K562 (cell line): ENCODE measurements around the gene PLEKHS1. TPM values are rescaled to one million over a fixed set of nuclear protein-coding genes. Genes with fewer than 3 reads are reported as not detected.
A peak's percentile ranks its signal among the peaks of the same experiment; 100 is the strongest.

ENCODE experiments used
- ATAC-seq: fragments of 200-7000 bp; cut with Tn5 transposase; 3 replicates; pipeline ENCODE4 v1.9.1; 2020; ENCODE audit warnings: moderate library complexity
- BruUV-seq: library from RNA; stranded (reverse); fragments of 400-500 nt; replicated peaks from 2 replicates; lab custom pipeline; 2021; lab: Mats Ljungman, UMichigan
- CTCF ChIA-PET: fragments of 300-600 bp; formaldehyde crosslinking; extraction: SDS; loops from one replicate; lab custom pipeline; 2021; ENCODE audit warnings: low intra/inter-chr PET ratio; lab: Yijun Ruan, JAX
- POLR2A ChIA-PET: fragments of 300-600, 350-650 bp; sonication (Branson Sonifier 250); formaldehyde crosslinking; extraction: SDS; loops from one replicate; lab custom pipeline; 2021; ENCODE audit warnings: antibody characterized with exemption, inconsistent platforms; lab: Yijun Ruan, JAX
- DNase-seq, 4 experiments: peaks; one replicate each; pipeline versions ENCODE4 v3.0.0 to v3.0.0-alpha.2; 2011 to 2018; ENCODE audit warnings: low spot score in 3 of 4, mixed read lengths in 3 of 4; ENCODE audit errors: extremely low read depth in 1 of 4
- FAIRE-seq: peaks from 2 replicates; lab custom pipeline; 2011; peaks lifted over from hg19 to GRCh38; lab: Jason Lieb, UNC
- H2AFZ ChIP-seq: 2 replicates; pipeline ENCODE4 v1.6.0; 2011; ENCODE audit warnings: low read depth, low read length, control low read depth, inconsistent platforms
- H3K27ac ChIP-seq: fragments of 200-600 bp; 3 replicates; pipeline ENCODE4 v1.8.0; 2011; ENCODE audit warnings: low read depth, mild to moderate bottlenecking, control low read depth, inconsistent platforms, low read length, moderate library complexity, mixed read lengths; ENCODE audit errors: extremely low read depth
- H3K27me3 ChIP-seq, 2 experiments: fragments of 300-600 bp in 1 of 2; 2 replicates in 1 of 2; 3 replicates in 1 of 2; pipeline versions ENCODE4 v1.6.0 to v1.8.0; 2011; ENCODE audit warnings: inconsistent platforms in 2 of 2, low read length in 2 of 2, mild to moderate bottlenecking in 1 of 2, mixed read lengths in 1 of 2, moderate library complexity in 1 of 2; ENCODE audit not compliant: control insufficient read depth in 2 of 2, insufficient read depth in 2 of 2
- H3K36me3 ChIP-seq: fragments of 300-600 bp; 3 replicates; pipeline ENCODE4 v1.8.0; 2011; ENCODE audit warnings: mild to moderate bottlenecking, low read length, inconsistent platforms; ENCODE audit not compliant: control insufficient read depth, insufficient read depth
- H3K4me1 ChIP-seq, 2 experiments: fragments of 200-600 bp in 1 of 2; replicated peaks in 1 of 2; 2 replicates in 1 of 2; 3 replicates in 1 of 2; pipeline versions ENCODE4 v1.5.1 to v1.8.0; 2011; ENCODE audit warnings: inconsistent platforms in 2 of 2, low read length in 2 of 2, mild to moderate bottlenecking in 1 of 2, mixed read lengths in 1 of 2, moderate library complexity in 1 of 2; ENCODE audit not compliant: control insufficient read depth in 2 of 2, insufficient read depth in 2 of 2
- H3K4me2 ChIP-seq: 2 replicates; pipeline ENCODE4 v1.6.1; 2011; ENCODE audit warnings: low read length, control low read depth, inconsistent platforms, mixed read lengths; ENCODE audit not compliant: insufficient read depth
- H3K4me3 ChIP-seq: fragments of 200-600 bp; sonication (generic), shearing (Covaris generic); 2 replicates; pipeline ENCODE4 v1.5.1; 2016; ENCODE audit warnings: control low read depth, inconsistent platforms
- H3K79me2 ChIP-seq: fragments of 200-600 bp; 3 replicates; pipeline ENCODE4 v1.8.0; 2011; ENCODE audit warnings: low read length, inconsistent platforms; ENCODE audit not compliant: control insufficient read depth, insufficient read depth
- H3K9ac ChIP-seq, 2 experiments: 2 replicates each; pipeline versions ENCODE4 v1.6.0 to v1.6.1; 2011; ENCODE audit warnings: low read depth in 2 of 2, low read length in 2 of 2, control low read depth in 1 of 2, inconsistent platforms in 1 of 2, mild to moderate bottlenecking in 1 of 2, mixed read lengths in 1 of 2; ENCODE audit not compliant: insufficient read depth in 1 of 2
- H3K9me1 ChIP-seq: one replicate; pipeline ENCODE4 v1.6.0; 2011; ENCODE audit warnings: inconsistent platforms, mild to moderate bottlenecking, low read length, moderate library complexity; ENCODE audit not compliant: control insufficient read depth, insufficient read depth
- H3K9me3 ChIP-seq: replicated peaks from 2 replicates; pipeline ENCODE4 v1.5.1; 2011; ENCODE audit warnings: low read depth, low read length, inconsistent platforms; ENCODE audit not compliant: control insufficient read depth, insufficient read depth
- H4K20me1 ChIP-seq: replicated peaks from 2 replicates; pipeline ENCODE4 v1.6.1; 2011; ENCODE audit warnings: low read length, inconsistent platforms, mixed read lengths; ENCODE audit not compliant: control insufficient read depth, insufficient read depth
- ATF2 ChIP-seq: sonication (generic); formaldehyde crosslinking; IDR thresholded peaks from 2 replicates; pipeline ENCODE4 v1.8.1; 2022; ENCODE audit warnings: missing genetic modification reagents
- CTBP1 ChIP-seq: fragments of 450-650 bp; IDR thresholded peaks from 2 replicates; pipeline ENCODE4 v1.6.1; 2016; ENCODE audit warnings: borderline replicate concordance
- EWSR1 ChIP-seq: fragments of 450-650 bp; IDR thresholded peaks from 2 replicates; pipeline ENCODE4 v1.6.1; 2018; ENCODE audit warnings: borderline replicate concordance, mild to moderate bottlenecking, low read depth, moderate library complexity; ENCODE audit not compliant: partially characterized antibody
- GTF2B ChIP-seq: IDR thresholded peaks from 2 replicates; pipeline ENCODE4 v1.6.1; 2011; ENCODE audit not compliant: insufficient read length; ENCODE audit errors: extremely low read depth
- RAD21 ChIP-seq, 2 experiments: fragments of 250-450 bp in 1 of 2; fragments of 450-650 bp in 1 of 2; sonication (Bioruptor Pico) in 1 of 2; formaldehyde crosslinking in 1 of 2; IDR thresholded peaks in 1 of 2; conservative IDR thresholded peaks in 1 of 2; 2 replicates each; pipeline versions ENCODE4 v1.4.0 to v1.8.0; 2020 to 2022; ENCODE audit warnings: mild to moderate bottlenecking in 2 of 2, moderate library complexity in 1 of 2
- SMC3 ChIP-seq: conservative IDR thresholded peaks from 2 replicates; pipeline ENCODE4 v1.6.1; 2011; ENCODE audit warnings: low read depth, low read length, improper control_type of control experiment; ENCODE audit not compliant: insufficient read depth
- WHSC1 ChIP-seq: IDR thresholded peaks from one replicate; pipeline ENCODE4 v1.6.1; 2012; ENCODE audit warnings: low read length, control low read depth, inconsistent platforms
- WGBS: fragments of 100-300 bp; shearing (Covaris generic); methylation state at CpG from one replicate; pipeline ENCODE4 v1.1.6; 2016; ENCODE audit warnings: low coverage, mixed read lengths; ENCODE audit not compliant: insufficient coverage; ENCODE audit errors: missing lambda C conversion rate; 5-methylcytosine and 5-hydroxymethylcytosine counted together
- in situ Hi-C: fragments of 300-500 bp; cut with MboI; formaldehyde crosslinking; loops from 4 replicates; pipeline ENCODE4 v1.15.0; 2018; ENCODE audit warnings: inconsistent platforms, mixed read lengths
- intact Hi-C: fragments of 100-400 bp; cut with micrococcal nuclease; formaldehyde crosslinking; loops from 2 replicates; pipeline ENCODE4 v1.14.2; 2022
- polyA plus RNA-seq, 8 experiments: library from polyadenylated mRNA; depleted of rRNA in 4 of 8; stranded (reverse) in 5 of 8; unstranded in 3 of 8; fragments of >200 nt; fragmentation: Nextera tagmentation in 2 of 8; fragmentation: Illumina TruSeq in 1 of 8; extraction: Ambion mirVana in 2 of 8; extraction: Trizol in 1 of 8; gene quantifications; 2 replicates each; pipeline versions ENCODE4 v1.2.1 to v1.2.3, GENCODE V29; 2011 to 2014; ENCODE audit warnings: inconsistent platforms in 1 of 8, missing spikeins in 1 of 8
- total RNA-seq, 7 experiments: library from RNA; depleted of rRNA in 6 of 7; stranded (reverse); fragments of >200 nt in 6 of 7; fragmentation: Illumina TruSeq in 2 of 7; extraction: Trizol in 2 of 7; gene quantifications; 2 replicates each; pipeline versions ENCODE4 v1.2.1 to v1.2.3, GENCODE V29; 2011 to 2021; ENCODE audit warnings: low replicate concordance in 1 of 7
- TF ChIP-seq, protein P1 (sequence below), 2 experiments: fragments of 450-650 bp; formaldehyde crosslinking in 1 of 2; IDR thresholded peaks; 2 replicates each; pipeline versions ENCODE4 v1.4.0 to v1.6.1; 2014 to 2020; ENCODE audit warnings: mild to moderate bottlenecking in 2 of 2, borderline replicate concordance in 1 of 2, low read depth in 1 of 2

Gene PLEKHS1
- total and polyA plus RNA-seq, 9 of the 15 experiments (the other 6 are each of a cell fraction or from before 2014, with no cell fraction given): not detected

GRCh38 chr10:113704637-113705343 is 46.7 kb upstream of the PLEKHS1 start:
- in situ Hi-C loops: loop anchor here (10.0 kb wide), 1 partner anchor 400 kb away; no protein-coding TSS in a partner anchor
- Histone ChIP-seq H3K79me2 (no peaks in the 10 kb centered on the region), H3K4me3 (no peak overlapping the region), H3K9ac (no peak overlapping the region), H4K20me1 (no peaks in the 10 kb centered on the region), H3K9me3 (no peaks in the 10 kb centered on the region), H3K4me2 (no peak overlapping the region), H3K27ac (no peak overlapping the region), H2AFZ (no peak overlapping the region), H3K36me3 (no peaks in the 10 kb centered on the region), H3K4me1 (no peaks in the 10 kb centered on the region), H3K9me1 (no peaks in the 10 kb centered on the region), H3K27me3 (peaks cover 0 to 12% of the 10 kb centered on the region in 2 experiments; a peak in 1 of 5 replicates)
- POLR2A ChIA-PET: no interaction called here
- no TSS peak for BruUV-seq
- DNase-seq (peak; percentile 13 to 45 (median 14)), ATAC-seq (peak; percentile 84), FAIRE-seq (peak; percentile 55)
- CTCF ChIA-PET: interaction anchor here (0.7 to 2.0 kb wide), 2 partner anchors 145 to 399 kb away, joined by 3 to 8 read pairs; no protein-coding TSS in a partner anchor
- intact Hi-C loops: loop anchor here (1.0 to 10.0 kb wide), 3 partner anchors 93 to 600 kb away; no protein-coding TSS in a partner anchor
- WGBS: 3% methylated on average over 4 of the region's 6 CpGs
- TF ChIP-seq SMC3 (0 out of 2 replicates have a peak, but pooled peaks have one; percentile 31), ATF2 (CRISPR knock-in tag) (no peak), WHSC1 (no peak), RAD21 (CRISPR knock-in tag; conservative IDR thresholded peaks at IDR 0.05 in 1 of 2, IDR thresholded peaks at IDR 0.05 in 1 of 2) (peak; percentile 53 to 61), CTBP1 (no peak), EWSR1 (no peak), GTF2B (no peak)
- TF ChIP-seq, protein P1, sequence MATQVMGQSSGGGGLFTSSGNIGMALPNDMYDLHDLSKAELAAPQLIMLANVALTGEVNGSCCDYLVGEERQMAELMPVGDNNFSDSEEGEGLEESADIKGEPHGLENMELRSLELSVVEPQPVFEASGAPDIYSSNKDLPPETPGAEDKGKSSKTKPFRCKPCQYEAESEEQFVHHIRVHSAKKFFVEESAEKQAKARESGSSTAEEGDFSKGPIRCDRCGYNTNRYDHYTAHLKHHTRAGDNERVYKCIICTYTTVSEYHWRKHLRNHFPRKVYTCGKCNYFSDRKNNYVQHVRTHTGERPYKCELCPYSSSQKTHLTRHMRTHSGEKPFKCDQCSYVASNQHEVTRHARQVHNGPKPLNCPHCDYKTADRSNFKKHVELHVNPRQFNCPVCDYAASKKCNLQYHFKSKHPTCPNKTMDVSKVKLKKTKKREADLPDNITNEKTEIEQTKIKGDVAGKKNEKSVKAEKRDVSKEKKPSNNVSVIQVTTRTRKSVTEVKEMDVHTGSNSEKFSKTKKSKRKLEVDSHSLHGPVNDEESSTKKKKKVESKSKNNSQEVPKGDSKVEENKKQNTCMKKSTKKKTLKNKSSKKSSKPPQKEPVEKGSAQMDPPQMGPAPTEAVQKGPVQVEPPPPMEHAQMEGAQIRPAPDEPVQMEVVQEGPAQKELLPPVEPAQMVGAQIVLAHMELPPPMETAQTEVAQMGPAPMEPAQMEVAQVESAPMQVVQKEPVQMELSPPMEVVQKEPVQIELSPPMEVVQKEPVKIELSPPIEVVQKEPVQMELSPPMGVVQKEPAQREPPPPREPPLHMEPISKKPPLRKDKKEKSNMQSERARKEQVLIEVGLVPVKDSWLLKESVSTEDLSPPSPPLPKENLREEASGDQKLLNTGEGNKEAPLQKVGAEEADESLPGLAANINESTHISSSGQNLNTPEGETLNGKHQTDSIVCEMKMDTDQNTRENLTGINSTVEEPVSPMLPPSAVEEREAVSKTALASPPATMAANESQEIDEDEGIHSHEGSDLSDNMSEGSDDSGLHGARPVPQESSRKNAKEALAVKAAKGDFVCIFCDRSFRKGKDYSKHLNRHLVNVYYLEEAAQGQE (IDR thresholded peaks at IDR 0.05; ENCODE audit: borderline replicate concordance): peak; percentile 23; the same call in 1 of the 2 replicates
- TF ChIP-seq, protein P1 (CRISPR knock-in tag; IDR thresholded peaks at IDR 0.05; ENCODE audit: low read depth): no peak
